Psoas muscle (tissue), 8 donors: ENCODE measurements around the gene TNFRSF9. TPM values are rescaled to one million over a fixed set of nuclear protein-coding genes. Genes with fewer than 3 reads are reported as not detected.

Experiments
- ATAC-seq, 4 donors: fragments of 200-7000 bp; cut with Tn5 transposase; one replicate each; pipeline ENCODE4 v1.9.1; 2020; ENCODE audit warnings: moderate library complexity in 3 of 4, mild to moderate bottlenecking in 2 of 4
- DNase-seq, 2 donors: peaks; one replicate each; pipeline ENCODE4 v3.0.0-alpha.2; 2020
- H3K27ac ChIP-seq: fragments of 200-600 bp; one replicate; pipeline ENCODE4 v1.8.0; 2022
- H3K27me3 ChIP-seq, 3 donors: fragments of 200-600 bp in 1 of 3; one replicate each; pipeline versions ENCODE4 v1.6.1 to v1.8.0; 2013 to 2022; ENCODE audit warnings: low read length in 2 of 3, mild to moderate bottlenecking in 2 of 3, moderate library complexity in 1 of 3; ENCODE audit not compliant: insufficient read depth in 3 of 3
- H3K36me3 ChIP-seq, 2 donors: fragments of 200-600 bp in 1 of 2; one replicate each; pipeline versions ENCODE4 v1.6.1 to v1.8.0; 2013 to 2022; ENCODE audit warnings: low read depth in 1 of 2, mild to moderate bottlenecking in 1 of 2, moderate library complexity in 1 of 2; ENCODE audit not compliant: insufficient read depth in 1 of 2
- H3K4me1 ChIP-seq: fragments of 200-600 bp; one replicate; pipeline ENCODE4 v1.8.0; 2022
- H3K4me3 ChIP-seq: fragments of 200-600 bp; one replicate; pipeline ENCODE4 v1.8.0; 2022; ENCODE audit warnings: mild to moderate bottlenecking
- H3K9me3 ChIP-seq: fragments of 200-600 bp; one replicate; pipeline ENCODE4 v1.8.0; 2022
- WGBS, 3 donors: extraction: QIAGEN DNeasy Blood & Tissue Kit; methylation state at CpG; one replicate each; pipeline versions ENCODE4 v1.1.6 to v1.1.7; 2013; 5-methylcytosine and 5-hydroxymethylcytosine counted together
- intact Hi-C, 2 donors: fragments of 100-400 bp; cut with DNase I; formaldehyde crosslinking; loops; one replicate each; pipeline versions ENCODE4 v1.11.0 to v1.14.2; 2022
- polyA plus RNA-seq, 3 donors: library from polyadenylated mRNA; stranded (reverse); fragments of 200-250 nt; gene quantifications; one replicate each; pipeline ENCODE4 v1.2.3, GENCODE V29; 2013
- total RNA-seq, 4 donors: library from RNA; stranded (reverse); fragmentation: NEBNext Ultra II Directional in 2 of 4; extraction: Animal tissue kit (Norgen Biotek cat#: 25700) in 2 of 4; gene quantifications; one replicate each; pipeline versions ENCODE4 v1.2.1 to v1.2.4, GENCODE V29; 2021 to 2023
- TF ChIP-seq, protein P1 (sequence below): fragments of 200-600 bp; IDR thresholded peaks from one replicate; pipeline ENCODE4 v1.8.0; 2022; ENCODE audit warnings: antibody characterized with exemption
- donor health status: healthy with polysubstance abuse.
- donor health status: DM: no; HTN: no; CAD: no; lungs with moderate emphysema.
- donor health status: Bipolar disorder and iron deficiency.
- donor health status: healthy.
- donor health status: DM: yes; HTN: yes; CAD: no.
- donor health status: DM: no; HTN: no; CAD: no.
- donor health status: DM: no; HTN: no; CAD: no.
- donor health status: DM: yes; HTN: yes; CAD: no.

TNFRSF9 gene
- total and polyA plus RNA-seq, 7 donors: 0.01 to 0.12 (median 0.01) TPM; not detected in 4

DNA sequence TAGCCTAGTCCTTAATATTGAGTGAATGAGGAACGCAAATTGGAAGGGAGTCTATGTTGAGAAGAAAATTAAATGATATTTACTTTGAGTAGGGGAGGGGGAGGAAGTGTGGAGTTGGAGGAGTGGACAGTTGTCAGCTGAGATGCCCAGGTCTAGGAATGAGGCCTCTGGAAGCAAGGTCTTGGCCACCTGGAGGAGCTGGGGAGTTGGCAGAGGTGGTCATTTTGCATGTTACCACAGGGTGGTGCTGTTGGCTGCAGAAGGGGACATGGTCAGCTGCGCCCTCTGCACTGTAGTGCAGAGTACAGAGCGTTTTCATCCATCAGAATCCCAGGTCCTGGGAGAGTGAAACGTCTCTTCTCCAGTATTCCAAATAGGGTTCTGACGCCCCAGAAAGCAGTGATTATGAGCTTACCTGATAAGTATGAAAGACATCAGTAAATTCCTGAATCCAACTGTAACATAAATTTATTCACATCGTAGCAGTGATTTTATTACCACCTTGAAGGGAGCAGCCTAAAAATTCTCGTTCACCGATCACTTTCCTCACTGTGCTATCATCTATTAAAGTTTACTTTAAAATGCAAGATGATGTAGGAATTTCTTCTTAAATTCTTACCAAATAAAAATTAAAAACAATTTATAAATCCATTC is 34.7 kb upstream of the TNFRSF9 start:
- H3K9me3 ChIP-seq: no peaks in the 10 kb centered on the region
- DNase-seq (peak; percentile 62 to 83), ATAC-seq (peak; percentile 95 to 98 (median 97))
- H3K27me3 ChIP-seq: no peaks in the 10 kb centered on the region
- peak overlapping the region; percentile 32 for H3K27ac ChIP-seq
- no peak overlapping the region for H3K4me3 ChIP-seq
- intact Hi-C loops: loop anchor here (1.0 to 5.0 kb wide), 4 partner anchors 37 to 374 kb away; no protein-coding TSS in a partner anchor
- WGBS, 3 donors: 55 to 71% (median 58%) methylated on average over 8 of the region's 8 CpGs
- peaks cover 19% of the 10 kb centered on the region for H3K4me1 ChIP-seq
- peaks cover 15 to 75% of the 10 kb centered on the region in 2 donors for H3K36me3 ChIP-seq
- TF ChIP-seq, protein P1, sequence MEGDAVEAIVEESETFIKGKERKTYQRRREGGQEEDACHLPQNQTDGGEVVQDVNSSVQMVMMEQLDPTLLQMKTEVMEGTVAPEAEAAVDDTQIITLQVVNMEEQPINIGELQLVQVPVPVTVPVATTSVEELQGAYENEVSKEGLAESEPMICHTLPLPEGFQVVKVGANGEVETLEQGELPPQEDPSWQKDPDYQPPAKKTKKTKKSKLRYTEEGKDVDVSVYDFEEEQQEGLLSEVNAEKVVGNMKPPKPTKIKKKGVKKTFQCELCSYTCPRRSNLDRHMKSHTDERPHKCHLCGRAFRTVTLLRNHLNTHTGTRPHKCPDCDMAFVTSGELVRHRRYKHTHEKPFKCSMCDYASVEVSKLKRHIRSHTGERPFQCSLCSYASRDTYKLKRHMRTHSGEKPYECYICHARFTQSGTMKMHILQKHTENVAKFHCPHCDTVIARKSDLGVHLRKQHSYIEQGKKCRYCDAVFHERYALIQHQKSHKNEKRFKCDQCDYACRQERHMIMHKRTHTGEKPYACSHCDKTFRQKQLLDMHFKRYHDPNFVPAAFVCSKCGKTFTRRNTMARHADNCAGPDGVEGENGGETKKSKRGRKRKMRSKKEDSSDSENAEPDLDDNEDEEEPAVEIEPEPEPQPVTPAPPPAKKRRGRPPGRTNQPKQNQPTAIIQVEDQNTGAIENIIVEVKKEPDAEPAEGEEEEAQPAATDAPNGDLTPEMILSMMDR: peak; percentile 91

DNA sequence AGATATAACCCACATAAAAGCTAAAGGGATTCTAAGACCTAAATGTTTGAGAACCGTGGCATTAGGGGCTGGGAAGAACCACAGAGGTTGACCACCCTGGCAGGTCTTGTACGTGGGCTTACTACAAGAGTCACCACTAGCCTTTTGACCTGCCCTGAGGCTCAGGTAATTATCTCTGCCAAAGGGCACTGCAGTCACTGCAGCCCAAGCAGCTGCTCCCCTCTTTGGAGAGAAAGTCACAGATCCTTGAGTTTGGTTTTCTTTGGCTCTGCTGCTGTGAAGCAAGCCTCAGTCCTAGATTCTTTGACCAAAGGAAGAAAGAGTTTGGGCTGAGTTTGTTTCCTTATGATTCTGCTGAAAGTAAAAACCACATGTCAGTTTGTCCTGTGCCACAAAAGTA is 32.4 kb upstream of the TNFRSF9 start:
- intact Hi-C loops: no loop called here
- no peaks in the 10 kb centered on the region for H3K9me3 ChIP-seq
- no peak overlapping the region for H3K27ac ChIP-seq
- WGBS, 3 donors: 94 to 100% (median 94%) methylated on average over 2 of the region's 2 CpGs
- no peak overlapping the region for H3K4me3 ChIP-seq
- H3K4me1 ChIP-seq: peaks cover 20% of the 10 kb centered on the region
- no peak for ATAC-seq
- no peak for DNase-seq
- TF ChIP-seq, protein P1: no peak
- H3K36me3 ChIP-seq: peaks cover 18 to 74% of the 10 kb centered on the region in 2 donors
- H3K27me3 ChIP-seq: no peaks in the 10 kb centered on the region

DNA sequence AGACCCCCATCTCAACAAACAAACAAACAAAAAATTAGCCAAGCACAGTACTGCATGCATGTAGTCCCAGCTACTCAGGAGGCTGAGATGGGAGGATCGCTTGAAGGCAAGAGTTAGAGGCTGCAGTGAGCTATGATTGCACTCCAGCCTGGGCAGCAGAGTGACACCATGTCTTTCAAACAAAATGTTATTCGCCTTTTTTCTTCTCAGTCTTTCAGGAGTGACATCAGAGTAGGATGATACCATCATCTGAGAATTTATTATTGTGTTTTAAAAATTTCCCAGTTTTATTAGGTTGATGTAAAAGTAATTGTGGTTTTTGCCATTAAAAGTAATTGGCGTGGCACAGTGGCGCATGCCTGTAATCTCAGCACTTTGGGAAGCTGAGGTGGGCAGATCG is 31.6 kb upstream of the TNFRSF9 start:
- Histone ChIP-seq H3K36me3 (peaks cover 17 to 71% of the 10 kb centered on the region in 2 donors), H3K4me1 (peaks cover 26% of the 10 kb centered on the region), H3K27ac (no peak overlapping the region), H3K4me3 (no peak overlapping the region), H3K9me3 (no peaks in the 10 kb centered on the region), H3K27me3 (no peaks in the 10 kb centered on the region)
- DNase-seq: no peak
- no peak for ATAC-seq
- TF ChIP-seq, protein P1: no peak
- WGBS, 3 donors: 93 to 97% (median 97%) methylated on average over 5 of the region's 5 CpGs
- intact Hi-C loops: no loop called here

DNA sequence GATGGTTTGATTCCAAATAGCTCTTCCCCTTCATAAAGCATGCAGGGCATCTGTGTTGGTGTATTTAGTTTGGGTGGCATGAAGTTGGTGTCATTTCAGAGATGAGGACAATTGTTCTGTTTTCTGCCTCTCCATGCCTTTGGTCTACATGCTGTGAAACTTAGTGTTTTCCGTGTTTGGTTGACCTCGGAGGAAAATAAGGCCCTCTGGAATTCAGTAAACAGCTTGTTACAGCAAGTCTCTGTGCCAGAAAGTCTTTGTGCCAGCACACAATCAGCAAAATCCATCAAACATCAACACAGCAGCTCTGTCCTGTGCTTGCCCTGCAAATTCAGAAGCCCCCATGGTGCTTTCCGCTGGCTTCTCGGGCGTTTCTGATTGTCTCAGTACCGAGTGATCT is 30.4 kb upstream of the TNFRSF9 start:
- TF ChIP-seq, protein P1: no peak
- intact Hi-C loops: no loop called here
- Histone ChIP-seq H3K4me1 (peaks cover 25% of the 10 kb centered on the region), H3K4me3 (no peak overlapping the region), H3K27me3 (no peaks in the 10 kb centered on the region), H3K9me3 (no peaks in the 10 kb centered on the region), H3K27ac (no peak overlapping the region), H3K36me3 (peaks cover 11 to 72% of the 10 kb centered on the region in 2 donors)
- ATAC-seq (no peak), DNase-seq (no peak)
- 61 to 73% (median 62%) methylated on average over 6 of the region's 6 CpGs for WGBS, 3 donors

- Histone ChIP-seq H3K36me3 (peaks cover 11 to 76% of the 10 kb centered on the region in 2 donors), H3K27ac (no peak overlapping the region), H3K4me3 (no peak overlapping the region), H3K4me1 (peaks cover 18% of the 10 kb centered on the region), H3K27me3 (no peaks in the 10 kb centered on the region), H3K9me3 (no peaks in the 10 kb centered on the region)
- no peak for DNase-seq
- ATAC-seq: no peak
- intact Hi-C loops: no loop called here
- WGBS, 3 donors: 56 to 69% (median 63%) methylated on average over 2 of the region's 2 CpGs
- TF ChIP-seq, protein P1: no peak
These were observed 29.6 kb upstream of the TNFRSF9 start for GRCh38 chr1:7970246-7970645.
